HG02763 (cell line): ENCODE measurements around the gene TFF2.

Experiments
- ATAC-seq: cut with Tn5 transposase; IDR thresholded peaks from one replicate; pipeline ENCODE4 v1.9.1; 2021; ENCODE audit warnings: mild to moderate bottlenecking, moderate library complexity; ENCODE audit not compliant: unreplicated experiment

The TFF2 gene

GRCh38 chr21:42347601-42348327, 3.0 kb downstream of the TFF2 start:
- no peak for ATAC-seq

DNA sequence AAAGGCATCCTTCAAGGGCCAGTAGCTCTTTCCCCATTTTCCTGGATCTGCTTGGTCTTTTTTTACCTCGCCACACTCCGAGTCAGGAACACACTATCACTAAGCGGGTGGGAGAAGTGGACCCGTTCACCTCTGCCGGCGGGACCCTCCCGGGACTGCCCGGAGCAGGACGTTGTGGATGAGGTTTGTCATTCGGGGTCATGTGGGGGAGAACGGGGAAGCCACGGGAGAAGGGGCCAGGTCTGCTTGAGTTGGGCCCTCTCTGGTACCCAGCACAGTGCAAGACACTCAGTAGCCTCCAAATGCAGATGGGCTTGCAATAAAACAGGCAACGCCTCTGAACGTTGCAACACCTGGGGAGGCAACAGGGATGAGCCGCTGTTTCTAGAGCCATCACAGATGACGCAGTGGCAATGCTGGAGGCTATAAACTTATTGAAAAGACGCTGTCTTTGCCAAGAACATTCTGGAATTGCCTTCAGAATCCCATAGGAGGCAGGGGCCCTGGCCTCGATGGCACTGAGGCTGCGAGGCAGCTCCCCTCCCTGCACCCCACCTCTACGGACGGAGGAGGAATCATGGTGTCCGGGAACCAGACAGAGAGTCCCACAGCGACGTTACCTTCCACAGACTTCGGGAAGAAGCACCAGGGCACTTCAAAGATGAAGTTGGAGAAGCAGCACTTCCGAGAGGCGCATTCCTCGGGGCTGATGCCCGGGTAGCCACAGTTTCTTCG, 3.8 kb downstream of the TFF2 start:
- ATAC-seq = no peak

DNA sequence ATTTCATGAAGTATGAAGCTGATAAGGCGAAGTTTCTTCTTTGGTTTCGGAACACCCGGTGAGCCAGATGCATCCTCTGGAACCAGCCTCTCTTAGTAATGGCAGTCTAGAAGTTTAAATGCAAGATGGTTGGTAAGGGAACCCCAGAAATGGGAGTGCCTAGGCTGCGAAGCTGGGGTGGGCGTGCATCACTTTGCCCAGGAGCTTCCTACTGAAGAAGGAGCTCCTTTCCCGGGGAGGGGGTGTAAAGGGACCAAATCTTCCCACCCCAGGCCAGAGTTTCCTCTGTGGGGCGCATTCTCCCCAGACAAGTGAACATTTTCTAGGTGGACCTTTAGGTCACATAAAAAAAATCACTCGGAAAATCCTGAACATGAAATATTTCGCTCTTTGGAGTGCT, 4.4 kb downstream of the TFF2 start:
- ATAC-seq = no peak

- no peak for ATAC-seq
Measured at GRCh38 chr21:42344631-42345030, 6.2 kb downstream of the TFF2 start.

DNA sequence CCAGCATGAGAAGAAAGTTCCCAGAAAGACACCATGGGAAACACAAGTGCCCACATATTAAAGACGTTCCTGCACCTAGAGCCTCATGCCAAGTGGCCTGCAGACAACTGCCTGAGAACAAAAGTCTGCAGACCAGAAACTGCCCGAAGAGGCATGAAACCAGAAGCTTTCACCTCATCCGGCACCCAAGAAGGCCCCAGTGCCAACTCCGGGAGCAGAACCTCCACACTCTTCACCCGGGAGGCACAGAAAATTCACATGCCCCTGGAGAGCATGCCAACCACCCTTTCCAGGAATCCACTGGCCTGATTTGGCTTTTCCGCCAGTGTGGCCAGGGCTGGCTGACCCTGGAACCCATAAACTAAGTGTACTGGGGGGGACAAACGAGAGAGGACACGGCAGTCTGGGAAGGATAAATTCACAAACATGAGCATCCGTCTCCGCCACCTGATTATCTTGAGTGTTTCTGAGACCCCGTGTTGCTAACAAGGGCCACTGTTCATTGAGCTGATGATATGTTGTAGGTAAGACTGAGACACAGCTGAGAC, 6.8 kb downstream of the TFF2 start:
- no peak for ATAC-seq

GRCh38 chr21:42343556-42343955, 7.2 kb downstream of the TFF2 start:
- ATAC-seq = no peak

DNA sequence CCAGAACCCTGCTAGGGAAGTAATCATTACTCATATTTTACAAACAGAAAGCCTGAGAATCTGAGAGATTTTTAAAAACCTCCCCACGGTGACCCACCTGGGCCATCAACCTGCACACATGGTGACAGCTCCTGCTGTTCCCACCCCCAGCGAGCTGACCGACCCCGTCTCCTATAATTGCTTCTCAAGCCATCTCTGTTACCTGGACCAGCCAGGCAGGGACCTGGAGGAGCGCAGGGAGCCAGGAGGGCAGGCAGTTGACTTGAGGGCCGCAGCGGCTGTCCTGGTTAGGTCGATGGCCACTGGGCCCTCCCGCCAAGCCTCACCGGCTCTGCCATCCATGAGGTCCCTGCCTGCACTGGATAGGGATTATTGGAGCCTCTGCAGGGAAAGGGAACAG, 7.7 kb downstream of the TFF2 start:
- ATAC-seq = no peak

DNA sequence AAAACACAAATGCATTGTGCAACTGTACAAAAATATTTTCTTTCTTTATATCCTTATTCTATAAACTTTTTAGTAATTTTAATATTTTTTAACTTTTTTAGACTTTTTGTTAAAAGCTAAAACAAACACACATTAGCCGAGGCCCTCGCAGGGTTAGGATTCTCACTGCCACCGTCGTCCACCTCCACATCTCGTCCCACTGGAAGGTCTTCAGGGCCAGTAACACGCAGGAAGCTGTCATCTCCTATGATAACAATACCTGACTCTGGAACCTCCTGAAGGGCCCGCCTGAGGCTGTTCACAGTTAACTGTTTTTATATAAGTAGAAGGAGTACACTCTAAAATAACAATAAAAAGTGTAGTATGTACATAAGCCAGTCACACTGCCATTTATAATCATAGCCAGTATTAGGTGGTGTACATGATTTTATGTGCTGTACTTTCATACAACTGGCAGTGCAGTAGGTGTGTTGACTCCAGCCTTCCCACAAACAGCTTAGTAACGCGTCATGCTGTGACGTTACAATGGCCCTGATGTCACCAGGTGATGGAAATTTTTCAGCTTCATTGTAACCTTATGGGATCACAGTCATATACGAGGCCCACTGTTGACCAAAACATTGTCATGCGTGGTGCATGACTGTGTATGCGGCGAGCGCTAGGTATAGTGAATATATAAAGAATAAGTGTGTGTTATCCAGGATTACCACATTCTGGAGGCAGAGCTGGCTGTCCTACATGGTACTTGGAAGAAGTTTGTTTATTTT, 8.8 kb downstream of the TFF2 start:
- no peak for ATAC-seq

- ATAC-seq = no peak
Measured at GRCh38 chr21:42340187-42341050, 10.4 kb downstream of the TFF2 start.

- ATAC-seq = no peak
Measured at GRCh38 chr21:42338729-42339715, 11.8 kb downstream of the TFF2 start.

DNA sequence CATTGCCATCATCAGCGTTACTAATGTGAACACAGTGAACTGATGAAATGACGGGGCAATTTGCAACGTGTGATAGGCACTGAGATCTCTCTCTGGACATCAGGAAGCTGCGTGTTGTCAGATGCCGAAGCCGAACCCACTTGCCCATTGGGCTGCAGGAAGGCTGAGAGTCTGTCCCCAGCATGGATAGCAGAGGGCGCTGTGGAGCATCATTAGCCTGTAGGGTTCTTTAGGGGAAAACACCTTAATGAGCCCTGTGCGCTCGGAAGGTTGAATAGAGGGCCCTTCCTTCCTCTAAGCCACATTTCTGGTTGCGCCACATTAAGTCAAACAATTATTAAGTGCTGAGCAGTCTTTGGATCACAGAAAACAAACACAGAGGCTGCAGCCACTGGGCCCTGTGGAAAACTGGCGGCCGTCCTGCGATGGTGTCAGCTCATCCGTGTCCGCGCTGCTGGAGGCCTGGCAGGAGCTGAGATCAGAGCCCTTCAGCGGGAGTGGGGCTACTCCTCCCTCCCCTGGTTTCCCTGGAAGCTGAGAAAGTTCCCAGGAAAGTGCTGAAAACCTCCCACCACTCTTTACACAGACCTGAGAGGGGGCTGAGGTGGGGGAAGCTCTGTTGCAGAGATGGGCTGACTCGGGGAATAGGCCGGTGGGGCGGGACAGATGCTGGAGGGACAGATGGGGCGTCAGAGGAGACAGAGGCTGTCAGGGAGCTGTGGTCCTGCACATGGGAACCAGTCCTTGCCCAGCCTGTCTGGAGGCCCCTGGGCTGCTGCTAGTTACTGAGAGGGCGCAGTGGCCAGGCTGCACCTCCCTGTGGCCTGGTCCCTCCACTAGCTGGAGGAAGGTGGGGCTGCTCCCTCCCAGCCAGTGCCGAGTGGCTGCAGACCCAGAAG, 12.7 kb downstream of the TFF2 start:
- ATAC-seq = no peak

DNA sequence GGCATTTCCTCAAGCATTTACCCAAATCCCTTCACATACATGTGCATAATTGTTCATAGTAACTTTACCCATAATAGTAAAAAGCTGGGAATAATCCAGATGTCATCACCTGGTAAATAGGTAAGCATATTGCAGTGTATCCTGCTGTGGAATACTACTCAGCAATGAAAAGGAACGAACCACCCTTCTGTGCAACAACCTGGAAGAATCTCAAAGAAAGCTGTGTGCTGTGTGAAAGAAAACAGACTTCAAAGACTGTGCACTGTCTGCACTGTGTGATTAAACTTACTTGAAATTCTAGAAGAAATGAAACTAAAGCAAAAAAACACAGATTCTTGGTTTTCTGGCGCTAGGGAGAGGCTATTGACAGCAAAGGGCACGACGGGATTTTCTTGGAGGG, 13.5 kb downstream of the TFF2 start:
- ATAC-seq = no peak

DNA sequence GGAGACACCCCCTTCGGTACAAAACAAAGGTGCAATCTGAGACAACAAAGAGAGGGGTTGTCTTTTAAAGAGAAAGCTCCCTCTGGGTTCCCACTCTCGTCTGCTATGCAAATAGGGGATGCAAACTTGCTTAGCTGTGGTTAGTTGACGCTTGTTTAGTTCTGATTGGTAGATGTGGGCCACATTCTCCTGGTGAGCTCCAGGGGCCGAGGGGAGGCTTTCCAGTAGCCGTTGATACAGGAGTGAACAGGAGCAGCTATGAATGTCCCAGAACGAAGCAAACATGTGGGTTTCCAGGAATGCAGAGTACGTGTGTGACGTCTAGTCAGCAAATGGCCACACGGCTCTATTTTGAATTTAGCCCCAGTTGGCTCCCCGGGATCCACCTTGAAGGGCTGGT, 14.7 kb downstream of the TFF2 start:
- no peak for ATAC-seq

DNA sequence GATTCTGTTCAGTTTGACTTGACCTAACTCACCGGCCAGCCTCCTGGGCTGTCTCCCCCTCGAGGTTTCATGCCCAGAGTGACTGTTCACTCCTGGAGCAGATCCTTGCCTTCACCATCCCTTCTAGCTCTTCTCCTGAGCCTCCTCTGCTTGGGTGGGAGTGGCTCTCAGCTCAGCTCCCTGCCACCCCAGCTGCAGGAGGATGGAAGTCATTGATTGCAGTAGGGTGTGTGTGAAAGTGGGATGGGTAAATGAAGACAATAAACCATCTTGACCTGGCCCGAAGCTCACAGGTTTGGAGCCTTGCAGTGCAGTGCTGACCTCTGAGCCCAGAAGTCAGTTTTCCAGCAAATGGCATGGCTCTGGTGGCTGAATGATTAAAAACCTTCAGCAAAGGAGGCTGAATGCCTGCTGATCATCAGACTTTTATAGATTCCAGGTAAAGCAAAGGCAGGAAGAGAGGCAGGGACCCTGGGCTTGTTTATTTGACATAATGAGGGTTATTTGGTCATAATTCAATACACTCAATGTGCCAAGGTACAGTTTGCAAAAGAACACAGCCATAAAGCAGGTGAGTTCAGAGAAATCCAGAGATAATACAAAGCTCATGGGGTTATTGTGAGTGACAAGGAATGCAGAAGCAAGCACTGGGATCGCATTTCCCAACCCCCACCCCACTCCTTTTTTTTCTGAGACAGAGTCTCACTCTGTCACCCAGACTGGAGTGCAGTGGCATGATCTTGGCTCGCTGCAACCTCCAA, 18.1 kb downstream of the TFF2 start:
- ATAC-seq = no peak

DNA sequence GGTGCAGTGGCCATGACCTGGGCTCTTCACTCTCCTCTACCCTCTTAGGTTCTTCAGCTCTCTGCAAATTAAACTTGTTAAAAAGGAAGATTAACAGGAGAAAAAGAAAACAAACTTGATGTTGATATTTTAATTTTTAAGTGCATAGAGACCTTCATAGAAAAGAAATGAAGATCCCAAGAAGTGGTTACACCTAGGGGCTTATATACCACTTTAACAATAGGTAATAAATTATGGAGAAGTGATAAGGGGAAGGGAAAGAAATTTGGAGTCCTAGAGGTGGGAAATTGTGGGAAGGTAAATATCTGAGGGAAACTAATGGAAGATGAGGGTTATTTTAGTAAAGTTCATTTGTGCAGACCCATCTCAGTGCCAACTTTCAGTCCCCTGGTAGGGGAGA, 19.1 kb downstream of the TFF2 start:
- ATAC-seq = no peak

GRCh38 chr21:42330380-42331371, 20.1 kb downstream of the TFF2 start:
- no peak for ATAC-seq
